HepG2 (cell line): ENCODE data around the gene RTL5. TPM values are rescaled to one million over a fixed set of nuclear protein-coding genes. Genes with fewer than 3 reads are reported as not detected.

Experiments
- ATAC-seq: fragments of 200-7000 bp; cut with Tn5 transposase; 3 replicates; pipeline ENCODE4 v1.9.1; 2020; ENCODE audit warnings: mild to moderate bottlenecking, moderate library complexity
- BruUV-seq: library from RNA; stranded (reverse); fragments of 400-500 nt; replicated peaks from 2 replicates; lab custom pipeline; 2021; lab: Mats Ljungman, UMichigan
- CTCF ChIA-PET: fragments of 300-600 bp; formaldehyde crosslinking; extraction: SDS; loops from one replicate; lab custom pipeline; 2021; ENCODE audit warnings: low total read pairs, inconsistent platforms, low intra/inter-chr PET ratio; lab: Yijun Ruan, JAX
- POLR2A ChIA-PET: fragments of 350-600 bp; sonication (Branson Sonifier 250); formaldehyde crosslinking; loops from one replicate; lab custom pipeline; 2020; ENCODE audit warnings: antibody characterized with exemption, inconsistent platforms; lab: Yijun Ruan, JAX
- DNase-seq: peaks from one replicate; pipeline ENCODE4 v3.0.0-alpha.2; 2015; ENCODE audit warnings: low spot score
- FAIRE-seq: peaks from 3 replicates; lab custom pipeline; 2011; peaks lifted over from hg19 to GRCh38; lab: Jason Lieb, UNC
- H2AFZ ChIP-seq: one replicate; pipeline ENCODE4 v1.6.1; 2011; ENCODE audit warnings: low read length, inconsistent platforms
- H3K27ac ChIP-seq: fragments of 300-600 bp; 3 replicates; pipeline ENCODE4 v1.8.0; 2011; ENCODE audit warnings: mixed run types, mild to moderate bottlenecking, mixed read lengths, low read length, inconsistent platforms; ENCODE audit not compliant: insufficient read depth; ENCODE audit errors: extremely low read length
- H3K27me3 ChIP-seq, 2 experiments: fragments of 200-600 bp in 1 of 2; 2 replicates in 1 of 2; 3 replicates in 1 of 2; pipeline versions ENCODE4 v1.6.0 to v1.8.0; 2011; ENCODE audit warnings: low read length in 2 of 2, mild to moderate bottlenecking in 2 of 2, moderate library complexity in 2 of 2, inconsistent platforms in 1 of 2; ENCODE audit not compliant: insufficient read depth in 2 of 2, control insufficient read depth in 1 of 2
- H3K36me3 ChIP-seq, 2 experiments: fragments of 200-600 bp in 1 of 2; replicated peaks in 1 of 2; 2 replicates in 1 of 2; 3 replicates in 1 of 2; pipeline versions ENCODE4 v1.5.1 to v1.8.0; 2011; ENCODE audit warnings: low read length in 2 of 2, inconsistent platforms in 1 of 2; ENCODE audit not compliant: insufficient read depth in 2 of 2, control insufficient read depth in 1 of 2
- H3K4me1 ChIP-seq: 2 replicates; pipeline ENCODE4 v1.5.1; 2012; ENCODE audit warnings: low read length, inconsistent platforms; ENCODE audit not compliant: insufficient read depth
- H3K4me2 ChIP-seq: 2 replicates; pipeline ENCODE4 v1.6.0; 2011; ENCODE audit warnings: low read depth, low read length, inconsistent platforms
- H3K4me3 ChIP-seq, 3 experiments: fragments of 200-600 bp in 1 of 3; sonication (generic), shearing (Covaris generic) in 1 of 3; replicated peaks in 1 of 3; 2 replicates each; pipeline ENCODE4 v1.5.1; 2011 to 2016; ENCODE audit warnings: low read length in 3 of 3, inconsistent platforms in 2 of 3, low read depth in 2 of 3, mild to moderate bottlenecking in 2 of 3, control low read depth in 1 of 3, mixed read lengths in 1 of 3; ENCODE audit not compliant: insufficient read depth in 1 of 3
- H3K79me2 ChIP-seq: one replicate; pipeline ENCODE4 v1.6.1; 2011; ENCODE audit warnings: low read length, inconsistent platforms; ENCODE audit not compliant: insufficient read depth
- H3K9ac ChIP-seq: 2 replicates; pipeline ENCODE4 v1.6.0; 2011; ENCODE audit warnings: mild to moderate bottlenecking, low read depth, low read length, inconsistent platforms; ENCODE audit not compliant: insufficient read depth
- H3K9me3 ChIP-seq: 2 replicates; pipeline ENCODE4 v1.5.1; 2012; ENCODE audit warnings: mild to moderate bottlenecking, low read length
- H4K20me1 ChIP-seq: 2 replicates; pipeline ENCODE4 v1.6.0; 2011; ENCODE audit warnings: inconsistent platforms, mild to moderate bottlenecking, low read length, moderate library complexity; ENCODE audit not compliant: insufficient read depth
- ATF5 ChIP-seq: sonication (generic); formaldehyde crosslinking; IDR thresholded peaks from 2 replicates; pipeline ENCODE4 v1.4.0; 2020; ENCODE audit warnings: mild to moderate bottlenecking, low read depth, missing genetic modification reagents
- CBX2 ChIP-seq, 2 experiments: fragments of 200-600 bp in 1 of 2; sonication (generic); formaldehyde crosslinking in 1 of 2; IDR thresholded peaks; 2 replicates each; pipeline versions ENCODE4 v1.7.0 to v1.8.1; 2018 to 2022; ENCODE audit warnings: low read depth in 2 of 2, low read length in 1 of 2, mild to moderate bottlenecking in 1 of 2, missing genetic modification reagents in 1 of 2
- ETS1 ChIP-seq: sonication (generic); formaldehyde crosslinking; IDR thresholded peaks from 2 replicates; pipeline ENCODE4 v1.4.0; 2020; ENCODE audit warnings: missing genetic modification reagents
- SMYD3 ChIP-seq: sonication (generic); formaldehyde crosslinking; IDR thresholded peaks from 2 replicates; pipeline ENCODE4 v1.8.1; 2023; ENCODE audit warnings: mild to moderate bottlenecking, missing genetic modification reagents
- TMF1 ChIP-seq: sonication (generic); formaldehyde crosslinking; IDR thresholded peaks from 2 replicates; pipeline ENCODE4 v1.8.1; 2022; ENCODE audit warnings: low read depth, missing genetic modification reagents
- ZFP36 ChIP-seq: fragments of 150-350 bp; IDR thresholded peaks from 2 replicates; pipeline ENCODE4 v1.6.1; 2018; ENCODE audit warnings: borderline replicate concordance, low read length, low read depth; ENCODE audit not compliant: partially characterized antibody
- ZNF235 ChIP-seq: sonication (generic); formaldehyde crosslinking; IDR thresholded peaks from 2 replicates; pipeline ENCODE4 v1.8.1; 2023; ENCODE audit warnings: mild to moderate bottlenecking, missing genetic modification reagents, borderline replicate concordance
- ZNF263 ChIP-seq: sonication (generic); formaldehyde crosslinking; IDR thresholded peaks from 2 replicates; pipeline ENCODE4 v1.4.0; 2020; ENCODE audit warnings: missing genetic modification reagents
- WGBS: methylation state at CpG from one replicate; pipeline ENCODE4 v1.1.6; 2017; ENCODE audit warnings: low lambda C conversion rate; 5-methylcytosine and 5-hydroxymethylcytosine counted together
- in situ Hi-C: cut with HindIII; loops from 2 replicates; pipeline ENCODE4 v1.10.0; 2017; ENCODE audit warnings: low pct_unique_long_range_greater_than_20kb; ENCODE audit not compliant: extremely low pct_ligation_motif_present
- intact Hi-C: fragments of 100-400 bp; cut with micrococcal nuclease; formaldehyde crosslinking; loops from one replicate; pipeline ENCODE4 v1.10.0; 2022; ENCODE audit not compliant: unreplicated experiment
- polyA plus RNA-seq, 8 experiments: library from polyadenylated mRNA; depleted of rRNA in 3 of 8; stranded (reverse) in 7 of 8; unstranded in 1 of 8; fragments of >200 nt; fragmentation: Illumina TruSeq in 4 of 8; extraction: Trizol in 4 of 8; gene quantifications; 2 replicates each; pipeline versions ENCODE4 v1.2.1 to v1.2.3, GENCODE V29; 2011 to 2016; ENCODE audit warnings: low read depth in 4 of 8, missing spikeins in 1 of 8, mixed read lengths in 1 of 8; ENCODE audit not compliant: insufficient read depth in 1 of 8
- total RNA-seq, 5 experiments: library from RNA; depleted of rRNA; stranded (reverse); fragments of >200 nt; fragmentation: Illumina TruSeq; extraction: Trizol; gene quantifications; 2 replicates each; pipeline ENCODE4 v1.2.3, GENCODE V29; 2016; ENCODE audit warnings: low read depth in 1 of 5
- TF ChIP-seq, protein P1 (sequence below): IDR thresholded peaks from 2 replicates; pipeline ENCODE4 v1.6.1; 2018; ENCODE audit warnings: missing genetic modification reagents, mild to moderate bottlenecking, missing compliant biosample characterization

RTL5 gene
- total and polyA plus RNA-seq, 2 of the 13 experiments (the other 11 are each of a cell fraction or from before 2014, with no cell fraction given): not detected

GRCh38 chrX:72080150-72080549, 51.6 kb downstream of the RTL5 start (continued):
- TF ChIP-seq ZNF235 (no peak), ETS1 (CRISPR knock-in tag) (no peak), SMYD3 (CRISPR knock-in tag) (no peak)

DNA sequence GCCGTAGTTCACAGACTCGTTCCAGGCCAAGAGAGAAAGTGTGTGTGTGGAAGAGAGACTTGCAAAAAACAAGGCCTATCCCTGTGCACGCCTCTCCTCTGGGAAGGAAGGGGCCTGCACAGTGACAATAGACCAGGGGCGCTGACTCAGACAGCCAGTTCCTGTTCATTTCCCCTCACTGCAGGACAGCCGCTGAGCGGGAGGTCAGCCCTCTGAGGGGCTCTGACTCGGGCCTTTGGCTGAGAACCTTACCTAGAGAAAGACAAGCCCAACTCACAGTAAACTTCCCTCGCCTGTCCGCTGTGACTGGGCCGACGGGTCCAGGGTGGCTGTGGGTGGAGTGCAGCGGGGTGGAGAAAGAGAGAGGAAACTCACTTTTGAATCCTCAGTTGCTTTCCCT, 52.1 kb downstream of the RTL5 start:
- ATAC-seq: no peak
- intact Hi-C loops (no loop called here), in situ Hi-C loops (no loop called here)
- Histone ChIP-seq H3K79me2 (no peaks in the 10 kb centered on the region), H3K4me3 (no peak overlapping the region), H4K20me1 (no peaks in the 10 kb centered on the region), H3K4me1 (no peaks in the 10 kb centered on the region), H3K9ac (no peak overlapping the region), H3K27ac (no peak overlapping the region), H3K4me2 (no peak overlapping the region), H3K36me3 (no peaks in the 10 kb centered on the region), H3K9me3 (no peaks in the 10 kb centered on the region), H3K27me3 (peaks cover 0 to 1% of the 10 kb centered on the region in 2 experiments; a peak in 2 of 5 replicates), H2AFZ (no peak overlapping the region)
- no peak for FAIRE-seq
- CTCF ChIA-PET: no interaction called here
- no TSS peak for BruUV-seq
- TF ChIP-seq, protein P1, sequence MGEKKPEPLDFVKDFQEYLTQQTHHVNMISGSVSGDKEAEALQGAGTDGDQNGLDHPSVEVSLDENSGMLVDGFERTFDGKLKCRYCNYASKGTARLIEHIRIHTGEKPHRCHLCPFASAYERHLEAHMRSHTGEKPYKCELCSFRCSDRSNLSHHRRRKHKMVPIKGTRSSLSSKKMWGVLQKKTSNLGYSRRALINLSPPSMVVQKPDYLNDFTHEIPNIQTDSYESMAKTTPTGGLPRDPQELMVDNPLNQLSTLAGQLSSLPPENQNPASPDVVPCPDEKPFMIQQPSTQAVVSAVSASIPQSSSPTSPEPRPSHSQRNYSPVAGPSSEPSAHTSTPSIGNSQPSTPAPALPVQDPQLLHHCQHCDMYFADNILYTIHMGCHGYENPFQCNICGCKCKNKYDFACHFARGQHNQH (CRISPR knock-in tag): no peak
- TF ChIP-seq ZNF263 (no peak), CBX2 (IDR thresholded peaks at IDR 0.05; ENCODE audit: low read depth, low read length) (no peak), CBX2 (CRISPR knock-in tag; IDR thresholded peaks at IDR 0.05; ENCODE audit: low read depth) (no peak), ZFP36 (no peak), TMF1 (CRISPR knock-in tag) (no peak), ATF5 (CRISPR knock-in tag) (no peak)
- DNase-seq: no peak
- POLR2A ChIA-PET: no interaction called here
- 58% methylated on average over 7 of the region's 12 CpGs for WGBS
